Stomach (tissue), 4 donors: ENCODE measurements around the gene PACRGL.

Source experiments
- POLR2A ChIP-seq, 4 donors: fragments of 450-650 bp; IDR thresholded peaks; one replicate each; pipeline ENCODE4 v1.6.1; 2016; ENCODE audit warnings: antibody characterized with exemption in 4 of 4, control low read depth in 2 of 4, mild to moderate bottlenecking in 1 of 4, moderate library complexity in 1 of 4
- TF ChIP-seq, protein P1 (sequence below), 7 experiments: fragments of 450-650 bp in 4 of 7; fragments of 200-600 bp in 3 of 7; sonication (generic) in 3 of 7; IDR thresholded peaks; one replicate each; pipeline ENCODE4 v1.5.1; 2016 to 2019; ENCODE audit warnings: antibody characterized with exemption in 7 of 7, control low read depth in 2 of 7, mild to moderate bottlenecking in 1 of 7

DNA sequence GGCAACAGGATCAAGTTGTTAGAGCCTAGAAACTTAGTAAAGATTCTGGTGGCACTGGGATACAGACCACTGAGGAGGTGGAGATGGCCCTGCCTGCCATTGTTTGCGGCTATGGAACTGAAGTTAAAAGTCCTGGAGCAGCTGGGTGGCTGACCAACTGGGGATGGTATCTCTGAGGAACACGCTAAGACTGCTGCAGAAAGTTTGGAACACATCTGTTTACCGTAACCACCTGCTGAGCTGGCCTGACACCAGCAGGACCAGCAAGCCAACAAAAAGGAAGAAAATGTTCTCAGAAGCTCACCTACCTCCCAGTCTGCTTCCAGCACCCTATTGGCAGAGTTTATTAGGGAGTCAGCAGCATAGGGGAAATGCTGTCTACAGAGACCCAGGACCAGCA is 17.4 kb upstream of the PACRGL start:
- TF ChIP-seq, protein P1, sequence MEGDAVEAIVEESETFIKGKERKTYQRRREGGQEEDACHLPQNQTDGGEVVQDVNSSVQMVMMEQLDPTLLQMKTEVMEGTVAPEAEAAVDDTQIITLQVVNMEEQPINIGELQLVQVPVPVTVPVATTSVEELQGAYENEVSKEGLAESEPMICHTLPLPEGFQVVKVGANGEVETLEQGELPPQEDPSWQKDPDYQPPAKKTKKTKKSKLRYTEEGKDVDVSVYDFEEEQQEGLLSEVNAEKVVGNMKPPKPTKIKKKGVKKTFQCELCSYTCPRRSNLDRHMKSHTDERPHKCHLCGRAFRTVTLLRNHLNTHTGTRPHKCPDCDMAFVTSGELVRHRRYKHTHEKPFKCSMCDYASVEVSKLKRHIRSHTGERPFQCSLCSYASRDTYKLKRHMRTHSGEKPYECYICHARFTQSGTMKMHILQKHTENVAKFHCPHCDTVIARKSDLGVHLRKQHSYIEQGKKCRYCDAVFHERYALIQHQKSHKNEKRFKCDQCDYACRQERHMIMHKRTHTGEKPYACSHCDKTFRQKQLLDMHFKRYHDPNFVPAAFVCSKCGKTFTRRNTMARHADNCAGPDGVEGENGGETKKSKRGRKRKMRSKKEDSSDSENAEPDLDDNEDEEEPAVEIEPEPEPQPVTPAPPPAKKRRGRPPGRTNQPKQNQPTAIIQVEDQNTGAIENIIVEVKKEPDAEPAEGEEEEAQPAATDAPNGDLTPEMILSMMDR (IDR thresholded peaks at IDR 0.05) = no peak
- no peak for TF ChIP-seq POLR2A (IDR thresholded peaks at IDR 0.05)
